AG10803 (cell line): ENCODE measurements around the gene MYOF.
A peak's percentile ranks its signal among the peaks of the same experiment; 100 is the strongest.

ENCODE experiments used
- DNase-seq: peaks from one replicate; pipeline ENCODE4 v3.0.0; 2010; ENCODE audit warnings: low read depth
- H3K4me3 ChIP-seq: 2 replicates; pipeline ENCODE4 v1.5.1; 2011; ENCODE audit warnings: mild to moderate bottlenecking, low read length, control low read depth
- CTCF ChIP-seq: conservative IDR thresholded peaks from 2 replicates; pipeline ENCODE4 v1.5.1; 2011; ENCODE audit warnings: mild to moderate bottlenecking, low read length, control low read depth, inconsistent platforms

Gene MYOF

GRCh38 chr10:93272884-93273675 is 209.1 kb downstream of the MYOF start:
- no peak overlapping the region for H3K4me3 ChIP-seq
- TF ChIP-seq CTCF = no peak
- DNase-seq = no peak

- no peak for DNase-seq
- no peak for TF ChIP-seq CTCF
- no peak overlapping the region for H3K4me3 ChIP-seq
Measured at GRCh38 chr10:93271347-93271746, 210.8 kb downstream of the MYOF start.

GRCh38 chr10:93269281-93269680 is 212.9 kb downstream of the MYOF start:
- H3K4me3 ChIP-seq = no peak overlapping the region
- no peak for TF ChIP-seq CTCF
- no peak for DNase-seq

- TF ChIP-seq CTCF = no peak
- no peak for DNase-seq
- no peak overlapping the region for H3K4me3 ChIP-seq
Measured at GRCh38 chr10:93268021-93268420, 214.1 kb downstream of the MYOF start.

- no peak overlapping the region for H3K4me3 ChIP-seq
- no peak for DNase-seq
- no peak for TF ChIP-seq CTCF
Measured at GRCh38 chr10:93267521-93267920, 214.6 kb downstream of the MYOF start.

- DNase-seq = no peak
- TF ChIP-seq CTCF = no peak
- no peak overlapping the region for H3K4me3 ChIP-seq
Measured at GRCh38 chr10:93266858-93267257, 215.3 kb downstream of the MYOF start.

GRCh38 chr10:93261961-93262610 is 220.0 kb downstream of the MYOF start:
- TF ChIP-seq CTCF = no peak

More at GRCh38 chr10:93261961-93262610, 220.0 kb downstream of the MYOF start:
- H3K4me3 ChIP-seq = no peak overlapping the region
- peak; percentile 14 for DNase-seq
